DOHH2 (cell line): ENCODE measurements around the gene OLAH.

ENCODE experiments used
- CTCF ChIP-seq: fragments of 200-600 bp; sonication (generic); IDR thresholded peaks from one replicate; pipeline ENCODE4 v1.5.1; 2014; ENCODE audit warnings: antibody characterized with exemption, mild to moderate bottlenecking, low read depth, low read length; ENCODE audit not compliant: poor library complexity, severe bottlenecking
- EZH2phosphoT487 ChIP-seq: fragments of 200-600 bp; sonication (generic); IDR thresholded peaks from 2 replicates; pipeline ENCODE4 v1.6.1; 2017; ENCODE audit warnings: borderline replicate concordance, mild to moderate bottlenecking, antibody characterized with exemption, low read length, moderate library complexity, mixed read lengths

- TF ChIP-seq CTCF (no peak), EZH2phosphoT487 (no peak)
Observed at GRCh38 chr10:15059914-15060313, 16.2 kb downstream of the OLAH start.
